Thoracic aorta (tissue), 2 donors: Measurements from ENCODE around the gene SYT13. TPM values are rescaled to one million over a fixed set of nuclear protein-coding genes. Genes with fewer than 3 reads are reported as not detected.

Source experiments
- ATAC-seq: fragments of 150-250 bp; one replicate; pipeline ENCODE4 v1.8.0; 2017; ENCODE audit warnings: low read depth; ENCODE audit not compliant: insufficient number of reproducible peaks, low FRiP score
- DNase-seq: peaks from one replicate; pipeline ENCODE4 v3.0.0-alpha.2; 2020; ENCODE audit warnings: low spot score
- H3K27ac ChIP-seq, 2 donors: fragments of 200-600 bp; sonication (generic); 1 replicate in 1 of 2; 2 replicates in 1 of 2; pipeline ENCODE4 v1.5.1; 2016; ENCODE audit warnings: mild to moderate bottlenecking in 2 of 2, moderate library complexity in 2 of 2
- H3K27me3 ChIP-seq: fragments of 200-600 bp; sonication (generic); replicated peaks from 2 replicates; pipeline ENCODE4 v1.6.0; 2016; ENCODE audit warnings: mild to moderate bottlenecking; ENCODE audit not compliant: insufficient read depth
- H3K36me3 ChIP-seq: fragments of 200-600 bp; sonication (generic); one replicate; pipeline ENCODE4 v1.5.1; 2016
- H3K4me1 ChIP-seq, 2 donors: fragments of 200-600 bp; sonication (generic); 1 replicate in 1 of 2; 2 replicates in 1 of 2; pipeline versions ENCODE4 v1.5.1 to v1.6.0; 2016; ENCODE audit warnings: low read depth in 2 of 2, mild to moderate bottlenecking in 1 of 2; ENCODE audit not compliant: control insufficient read depth in 1 of 2
- H3K4me3 ChIP-seq: fragments of 200-600 bp; sonication (generic); 2 replicates; pipeline ENCODE4 v1.5.1; 2016; ENCODE audit warnings: mild to moderate bottlenecking
- H3K9me3 ChIP-seq: fragments of 200-600 bp; sonication (generic); 2 replicates; pipeline ENCODE4 v1.5.1; 2016
- total RNA-seq, 2 donors: library from RNA; depleted of rRNA; stranded (reverse); fragments of >200 nt; gene quantifications; one replicate each; pipeline versions ENCODE4 v1.1.0 to v1.2.3, GENCODE V29; 2016
- TF ChIP-seq, protein P1 (sequence below): fragments of 200-600 bp; sonication (generic); IDR thresholded peaks from one replicate; pipeline ENCODE4 v1.5.1; 2019; ENCODE audit warnings: antibody characterized with exemption

Gene SYT13
- total RNA-seq, 2 donors from 2014 or later: not detected

DNA sequence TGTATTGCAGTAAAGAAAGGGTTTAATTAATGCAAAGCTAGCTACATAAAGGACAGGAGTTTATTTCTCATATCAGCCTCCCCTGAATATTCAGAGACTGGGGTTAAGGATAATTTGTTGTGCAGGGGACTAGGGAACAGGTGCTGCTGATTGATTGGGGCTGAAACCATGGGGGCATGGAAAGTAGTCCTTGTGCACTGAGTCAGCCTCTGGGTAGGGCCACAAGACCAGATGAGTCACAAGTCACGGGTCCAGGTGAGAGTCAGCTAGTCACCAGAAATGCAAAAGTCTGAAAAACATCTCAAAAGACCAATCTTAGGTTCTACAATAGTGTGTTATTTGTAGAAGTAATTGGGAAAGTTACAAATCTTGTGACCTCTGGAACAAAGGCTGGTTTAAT lies 32.9 kb upstream of the SYT13 start:
- no peak for DNase-seq
- no peak for ATAC-seq
- H3K4me1 ChIP-seq: peaks cover 3 to 22% of the 10 kb centered on the region in 2 donors
- TF ChIP-seq, protein P1, sequence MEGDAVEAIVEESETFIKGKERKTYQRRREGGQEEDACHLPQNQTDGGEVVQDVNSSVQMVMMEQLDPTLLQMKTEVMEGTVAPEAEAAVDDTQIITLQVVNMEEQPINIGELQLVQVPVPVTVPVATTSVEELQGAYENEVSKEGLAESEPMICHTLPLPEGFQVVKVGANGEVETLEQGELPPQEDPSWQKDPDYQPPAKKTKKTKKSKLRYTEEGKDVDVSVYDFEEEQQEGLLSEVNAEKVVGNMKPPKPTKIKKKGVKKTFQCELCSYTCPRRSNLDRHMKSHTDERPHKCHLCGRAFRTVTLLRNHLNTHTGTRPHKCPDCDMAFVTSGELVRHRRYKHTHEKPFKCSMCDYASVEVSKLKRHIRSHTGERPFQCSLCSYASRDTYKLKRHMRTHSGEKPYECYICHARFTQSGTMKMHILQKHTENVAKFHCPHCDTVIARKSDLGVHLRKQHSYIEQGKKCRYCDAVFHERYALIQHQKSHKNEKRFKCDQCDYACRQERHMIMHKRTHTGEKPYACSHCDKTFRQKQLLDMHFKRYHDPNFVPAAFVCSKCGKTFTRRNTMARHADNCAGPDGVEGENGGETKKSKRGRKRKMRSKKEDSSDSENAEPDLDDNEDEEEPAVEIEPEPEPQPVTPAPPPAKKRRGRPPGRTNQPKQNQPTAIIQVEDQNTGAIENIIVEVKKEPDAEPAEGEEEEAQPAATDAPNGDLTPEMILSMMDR: no peak
- H3K27me3 ChIP-seq: no peaks in the 10 kb centered on the region
- H3K36me3 ChIP-seq: no peaks in the 10 kb centered on the region
- no peak overlapping the region for H3K27ac ChIP-seq
- H3K9me3 ChIP-seq: no peaks in the 10 kb centered on the region
- no peak overlapping the region for H3K4me3 ChIP-seq

DNA sequence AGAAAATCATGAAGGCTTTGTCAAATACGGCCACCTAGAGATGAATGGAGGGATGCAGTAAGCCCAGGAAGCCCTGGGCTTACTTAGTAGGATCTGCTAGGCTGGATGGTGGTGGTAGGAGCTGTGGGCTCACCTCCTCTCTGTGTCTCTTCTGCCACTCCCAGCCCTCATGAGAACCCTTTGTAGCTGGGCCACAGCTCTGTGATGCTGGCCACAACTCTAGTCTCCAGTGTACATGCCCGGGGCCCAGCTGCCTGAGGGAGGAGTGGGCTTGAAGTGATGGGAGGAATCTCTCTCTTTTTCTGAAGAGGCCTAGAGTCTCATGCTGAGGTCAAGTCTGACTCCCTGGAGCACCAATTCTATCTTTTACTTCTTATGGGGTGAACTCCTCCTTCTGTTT lies 32.4 kb upstream of the SYT13 start:
- H3K27ac ChIP-seq: no peak overlapping the region
- H3K9me3 ChIP-seq: no peaks in the 10 kb centered on the region
- ATAC-seq: no peak
- no peak for DNase-seq
- no peaks in the 10 kb centered on the region for H3K27me3 ChIP-seq
- no peaks in the 10 kb centered on the region for H3K36me3 ChIP-seq
- no peak overlapping the region for H3K4me3 ChIP-seq
- TF ChIP-seq, protein P1: no peak
- H3K4me1 ChIP-seq: peaks cover 3 to 22% of the 10 kb centered on the region in 2 donors

DNA sequence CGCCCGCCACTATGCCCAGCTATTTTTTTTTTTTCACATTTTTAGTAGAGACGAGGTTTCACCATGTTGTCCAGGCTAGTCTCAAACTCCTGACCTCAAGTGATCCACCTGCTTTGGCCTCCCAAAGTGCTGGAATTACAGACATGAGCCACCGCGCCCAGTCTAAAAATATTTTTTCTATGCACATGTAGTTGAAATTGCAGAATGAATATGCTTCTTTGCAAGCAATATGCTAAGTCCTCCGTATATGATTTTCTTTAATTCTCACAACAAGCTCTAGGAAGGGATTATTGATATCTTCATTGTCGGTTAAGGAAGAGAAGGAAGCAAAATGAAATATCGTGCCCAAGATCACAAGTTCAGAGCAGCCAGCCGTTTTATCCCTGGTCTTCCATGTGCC lies 30.1 kb upstream of the SYT13 start:
- Histone ChIP-seq H3K9me3 (no peaks in the 10 kb centered on the region), H3K4me1 (peaks cover 0 to 21% of the 10 kb centered on the region in 2 donors), H3K36me3 (no peaks in the 10 kb centered on the region), H3K4me3 (no peak overlapping the region), H3K27me3 (no peaks in the 10 kb centered on the region), H3K27ac (no peak overlapping the region)
- ATAC-seq (no peak), DNase-seq (no peak)
- TF ChIP-seq, protein P1: no peak

DNA sequence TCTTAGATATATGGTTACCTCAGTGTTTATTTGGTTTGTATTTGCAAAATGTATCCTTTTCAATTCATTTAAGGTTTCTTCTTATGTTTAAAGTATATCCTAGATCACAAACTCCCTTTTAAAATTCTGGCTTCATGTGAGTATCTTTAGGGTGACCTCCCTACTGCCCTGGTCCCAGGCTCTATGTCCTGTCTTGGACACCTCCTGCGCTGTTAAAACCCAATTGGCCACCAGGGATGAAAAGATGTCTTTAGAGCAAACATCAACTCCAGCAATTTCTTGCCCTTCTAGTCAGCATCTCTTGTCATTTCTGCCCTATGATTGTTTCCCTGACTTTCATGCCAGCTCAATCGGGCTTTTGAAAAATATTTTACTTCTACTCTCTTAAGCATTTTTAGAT lies 28.8 kb upstream of the SYT13 start:
- no peaks in the 10 kb centered on the region for H3K27me3 ChIP-seq
- no peak for DNase-seq
- H3K36me3 ChIP-seq: no peaks in the 10 kb centered on the region
- TF ChIP-seq, protein P1: no peak
- no peak for ATAC-seq
- H3K4me1 ChIP-seq: peaks cover 0 to 21% of the 10 kb centered on the region in 2 donors
- H3K9me3 ChIP-seq: no peaks in the 10 kb centered on the region
- no peak overlapping the region for H3K4me3 ChIP-seq
- no peak overlapping the region for H3K27ac ChIP-seq

DNA sequence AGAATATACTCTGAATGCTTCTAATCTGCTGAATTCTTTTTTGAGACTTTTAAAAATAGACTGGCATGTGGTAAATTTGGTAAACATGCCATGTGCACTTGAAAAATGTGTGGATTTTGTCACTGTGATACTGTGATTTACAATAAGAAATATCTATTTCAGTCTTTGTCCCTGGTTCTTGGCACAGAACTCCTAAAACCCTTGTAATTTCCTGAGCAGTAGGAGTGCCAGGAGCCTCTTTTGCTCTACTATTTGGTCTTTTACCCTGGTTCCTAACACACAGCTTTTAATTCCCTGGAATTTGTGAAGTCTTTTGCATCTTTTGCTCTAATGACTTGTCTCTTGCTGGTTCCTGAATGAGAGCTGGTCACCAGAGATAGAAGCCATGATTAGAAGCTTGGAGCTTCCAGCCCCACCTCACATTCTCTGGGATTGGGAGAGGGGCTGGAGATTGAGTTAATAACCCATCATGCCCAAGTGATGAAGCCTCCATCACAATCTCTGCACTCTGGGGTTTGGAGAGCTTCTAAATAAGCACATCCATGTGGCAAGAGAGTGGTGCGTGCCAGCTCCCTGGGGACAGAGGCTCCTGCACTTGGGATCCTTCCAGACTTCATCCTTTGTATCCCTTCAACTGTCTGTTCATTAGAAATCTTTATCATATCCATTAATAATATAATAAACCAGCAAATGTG lies 27.2 kb upstream of the SYT13 start:
- Histone ChIP-seq H3K9me3 (no peaks in the 10 kb centered on the region), H3K36me3 (no peaks in the 10 kb centered on the region), H3K4me1 (peaks cover 0 to 21% of the 10 kb centered on the region in 2 donors), H3K4me3 (no peak overlapping the region), H3K27me3 (no peaks in the 10 kb centered on the region), H3K27ac (no peak overlapping the region)
- TF ChIP-seq, protein P1: no peak
- ATAC-seq (no peak), DNase-seq (no peak)
